Activated gamma-delta T cell treated with Interleukin-2 at 50 U/mL for 16 hours (primary cell): Measurements from ENCODE around the gene LDHAL6B.

Experiments used
- DNase-seq: peaks from one replicate; pipeline ENCODE4 v3.0.0-alpha.2; 2020

Gene LDHAL6B

GRCh38 chr15:59178151-59178695 lies 28.4 kb upstream of the LDHAL6B start:
- DNase-seq = no peak

GRCh38 chr15:59179717-59180116 lies 26.9 kb upstream of the LDHAL6B start:
- DNase-seq = no peak

GRCh38 chr15:59180945-59181600 lies 25.6 kb upstream of the LDHAL6B start:
- no peak for DNase-seq

GRCh38 chr15:59185725-59186124 lies 20.9 kb upstream of the LDHAL6B start:
- DNase-seq = no peak

- no peak for DNase-seq
Observed at GRCh38 chr15:59186501-59186900, 20.1 kb upstream of the LDHAL6B start.

GRCh38 chr15:59189241-59189640 lies 17.4 kb upstream of the LDHAL6B start:
- DNase-seq = no peak

- no peak for DNase-seq
Observed at GRCh38 chr15:59190291-59190690, 16.4 kb upstream of the LDHAL6B start.

GRCh38 chr15:59191855-59192237 lies 14.8 kb upstream of the LDHAL6B start:
- no peak for DNase-seq

GRCh38 chr15:59194639-59195325 lies 11.9 kb upstream of the LDHAL6B start:
- DNase-seq = no peak

GRCh38 chr15:59196416-59196815 lies 10.2 kb upstream of the LDHAL6B start:
- no peak for DNase-seq

- DNase-seq = no peak
Observed at GRCh38 chr15:59197454-59197853, 9.2 kb upstream of the LDHAL6B start.

GRCh38 chr15:59199626-59200465 lies 6.8 kb upstream of the LDHAL6B start:
- no peak for DNase-seq

GRCh38 chr15:59200560-59200959 lies 6.1 kb upstream of the LDHAL6B start:
- DNase-seq = no peak

- DNase-seq = no peak
Observed at GRCh38 chr15:59203008-59203407, 3.6 kb upstream of the LDHAL6B start.

GRCh38 chr15:59203657-59204056 lies 3.0 kb upstream of the LDHAL6B start:
- no peak for DNase-seq

- DNase-seq = no peak
Observed at GRCh38 chr15:59205839-59206622, 612 bp upstream of the LDHAL6B start.

GRCh38 chr15:59208613-59209249 lies 2.1 kb downstream of the LDHAL6B start:
- no peak for DNase-seq

GRCh38 chr15:59210186-59210585 lies 3.5 kb downstream of the LDHAL6B start:
- DNase-seq = no peak

GRCh38 chr15:59216911-59217310 lies 10.3 kb downstream of the LDHAL6B start:
- DNase-seq = no peak

GRCh38 chr15:59217876-59218498 lies 11.3 kb downstream of the LDHAL6B start:
- DNase-seq = no peak

- DNase-seq = no peak
Observed at GRCh38 chr15:59218710-59219109, 12.1 kb downstream of the LDHAL6B start.
